Muscle of leg (tissue), 11 donors: ENCODE measurements around the gene STAB1. TPM values are rescaled to one million over a fixed set of nuclear protein-coding genes. Genes with fewer than 3 reads are reported as not detected.

Experiments
- DNase-seq: peaks from one replicate; pipeline ENCODE4 v3.0.0; 2013
- H3K27ac ChIP-seq: one replicate; pipeline ENCODE4 v1.5.1; 2013; ENCODE audit warnings: mild to moderate bottlenecking, low read length, control low read depth
- H3K27me3 ChIP-seq: one replicate; pipeline ENCODE4 v1.6.1; 2013; ENCODE audit warnings: low read length; ENCODE audit not compliant: control insufficient read depth, insufficient read depth
- H3K36me3 ChIP-seq: one replicate; pipeline ENCODE4 v1.6.1; 2013; ENCODE audit warnings: low read length; ENCODE audit not compliant: control insufficient read depth, insufficient read depth
- H3K4me1 ChIP-seq: one replicate; pipeline ENCODE4 v1.6.1; 2013; ENCODE audit warnings: low read length; ENCODE audit not compliant: control insufficient read depth, insufficient read depth
- H3K4me3 ChIP-seq: one replicate; pipeline ENCODE4 v1.5.1; 2013; ENCODE audit warnings: low read length, control low read depth
- H3K9me3 ChIP-seq: replicated peaks from 2 replicates; pipeline ENCODE4 v1.6.1; 2013; ENCODE audit warnings: low read depth, low read length; ENCODE audit not compliant: control insufficient read depth
- WGBS: methylation state at CpG from one replicate; pipeline ENCODE4 v1.1.5; 2013; ENCODE audit warnings: missing lambda C conversion rate; ENCODE audit not compliant: insufficient coverage; 5-methylcytosine and 5-hydroxymethylcytosine counted together
- polyA plus RNA-seq, 8 donors: library from polyadenylated mRNA; unstranded; fragments of 120-200 nt; gene quantifications; one replicate each; pipeline versions ENCODE4 v1.2.1 to v1.2.3, GENCODE V29; 2013; ENCODE audit warnings: inconsistent platforms in 1 of 8, low replicate concordance in 1 of 8; ENCODE audit not compliant: insufficient read length in 8 of 8, insufficient read depth in 1 of 8
- total RNA-seq: library from RNA; stranded (reverse); fragments of 120-200 nt; gene quantifications from one replicate; pipeline ENCODE4 v1.2.4, GENCODE V29; 2013

The STAB1 gene
- total and polyA plus RNA-seq, 9 donors, result 39.4 to 60.5 (median 53.1) TPM

DNA sequence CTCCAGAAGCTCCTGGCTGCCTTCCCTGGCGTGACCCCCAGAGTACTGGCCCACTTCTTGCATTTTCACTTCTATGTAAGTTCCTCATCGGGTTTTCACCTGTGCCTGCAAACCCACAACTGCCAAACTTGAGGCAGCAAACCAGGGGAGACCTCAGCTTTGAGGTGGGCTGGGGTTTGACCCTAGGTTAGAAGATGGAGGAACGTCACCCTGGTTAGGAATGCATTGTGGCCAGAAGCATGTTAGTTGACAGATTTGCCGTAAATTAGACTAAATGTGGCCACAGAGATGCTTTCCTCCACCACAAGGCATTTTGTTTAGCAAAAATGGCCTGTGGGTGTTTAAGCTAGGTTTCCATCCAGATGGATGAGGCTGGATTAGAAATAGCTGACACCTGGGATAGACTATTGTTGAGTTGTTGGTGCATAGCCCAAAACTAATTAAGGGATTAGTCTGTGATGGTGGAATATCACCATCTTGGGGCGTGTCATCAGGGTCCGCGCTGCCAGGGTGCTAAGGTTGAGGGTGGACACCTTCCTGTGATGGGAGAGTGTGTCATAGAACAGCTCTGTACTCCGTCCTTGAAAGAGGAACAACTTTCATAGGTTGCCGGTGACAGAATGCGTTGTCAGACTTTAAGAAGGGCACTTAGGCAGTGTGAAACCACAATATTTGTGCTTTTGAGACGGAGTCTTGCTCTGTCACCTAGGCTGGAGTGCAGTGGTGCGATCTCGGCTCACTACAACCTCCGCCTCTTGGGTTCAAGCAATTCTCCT lies 36.2 kb upstream of the STAB1 start:
- DNase-seq, result no peak
- peaks cover 40% of the 10 kb centered on the region for H3K36me3 ChIP-seq
- H3K9me3 ChIP-seq, result no peaks in the 10 kb centered on the region
- 99% methylated on average over 8 of the region's 14 CpGs for WGBS
- H3K4me1 ChIP-seq, result peaks cover 27% of the 10 kb centered on the region
- H3K4me3 ChIP-seq, result no peak overlapping the region
- H3K27ac ChIP-seq, result no peak overlapping the region
- H3K27me3 ChIP-seq, result no peaks in the 10 kb centered on the region

DNA sequence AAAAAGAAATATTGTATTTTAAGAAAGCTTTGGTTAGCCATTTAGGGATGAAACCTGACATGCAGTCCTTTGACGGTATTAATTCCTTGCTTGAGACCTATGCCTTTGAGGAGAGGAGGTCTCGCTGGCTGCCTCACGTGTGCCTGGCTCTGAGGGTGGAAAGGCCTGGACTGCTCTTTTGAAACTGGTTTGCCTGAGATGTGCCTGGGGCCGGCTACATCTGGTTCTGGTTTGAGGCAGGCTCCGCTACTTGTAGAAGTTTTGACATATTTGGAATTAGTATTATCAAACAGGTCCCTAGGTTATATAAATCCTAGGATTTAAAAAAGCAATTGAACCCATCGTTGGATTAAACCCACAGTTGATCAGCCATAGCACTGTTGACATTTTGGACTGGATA lies 33.3 kb upstream of the STAB1 start:
- Histone ChIP-seq H3K36me3 (peaks cover 49% of the 10 kb centered on the region), H3K27me3 (no peaks in the 10 kb centered on the region), H3K4me1 (peaks cover 7% of the 10 kb centered on the region), H3K27ac (no peak overlapping the region), H3K9me3 (no peaks in the 10 kb centered on the region), H3K4me3 (no peak overlapping the region)
- no peak for DNase-seq
- 44% methylated on average over 4 of the region's 6 CpGs for WGBS

DNA sequence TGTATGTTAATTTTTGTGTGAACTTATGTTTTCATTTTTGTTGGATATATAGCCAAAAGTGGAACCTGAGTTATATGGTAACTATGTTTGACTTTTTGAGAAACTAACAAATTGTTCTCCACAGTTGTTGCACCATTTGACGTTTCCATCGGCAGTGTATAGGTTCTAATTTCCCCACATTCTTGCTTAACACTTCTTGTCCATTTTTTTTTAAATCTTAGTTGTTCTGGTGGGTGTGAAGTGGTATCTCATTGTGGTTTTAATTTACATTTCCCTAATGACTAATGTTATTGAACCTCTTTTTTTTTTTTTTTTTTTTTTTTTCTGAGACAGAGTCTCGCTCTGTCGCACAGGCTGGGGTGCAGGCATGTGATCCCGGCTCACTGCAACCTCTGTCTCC lies 31.7 kb upstream of the STAB1 start:
- peaks cover 46% of the 10 kb centered on the region for H3K36me3 ChIP-seq
- no peak overlapping the region for H3K27ac ChIP-seq
- H3K27me3 ChIP-seq, result no peaks in the 10 kb centered on the region
- H3K4me1 ChIP-seq, result peaks cover 4% of the 10 kb centered on the region
- H3K4me3 ChIP-seq, result no peak overlapping the region
- H3K9me3 ChIP-seq, result no peaks in the 10 kb centered on the region
- 100% methylated on average over 3 of the region's 5 CpGs for WGBS
- DNase-seq, result no peak

DNA sequence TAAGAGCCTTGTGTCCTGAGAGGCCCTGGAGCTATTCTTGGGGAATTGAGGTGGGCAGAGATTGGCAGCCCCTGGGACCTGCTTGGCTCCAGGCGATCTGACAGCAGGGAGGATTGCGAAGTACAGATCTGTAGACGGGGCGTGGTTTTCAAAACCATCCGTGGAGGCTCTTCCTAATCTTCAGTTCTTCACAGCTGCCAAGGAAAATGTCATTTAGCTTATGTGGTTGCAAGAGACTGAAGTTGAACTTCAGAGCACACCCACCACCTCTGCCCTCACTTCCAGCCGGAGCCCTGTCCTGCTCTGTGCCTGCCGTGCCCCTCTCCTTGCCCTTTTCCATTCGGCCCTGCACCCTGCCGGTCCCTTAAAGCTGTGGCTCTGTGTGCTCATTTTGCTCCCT lies 26.8 kb upstream of the STAB1 start:
- H3K4me1 ChIP-seq, result peaks cover 8% of the 10 kb centered on the region
- no peaks in the 10 kb centered on the region for H3K9me3 ChIP-seq
- 65% methylated on average over 3 of the region's 9 CpGs for WGBS
- no peak overlapping the region for H3K27ac ChIP-seq
- H3K36me3 ChIP-seq, result peaks cover 49% of the 10 kb centered on the region
- no peak overlapping the region for H3K4me3 ChIP-seq
- DNase-seq, result no peak
- H3K27me3 ChIP-seq, result no peaks in the 10 kb centered on the region

DNA sequence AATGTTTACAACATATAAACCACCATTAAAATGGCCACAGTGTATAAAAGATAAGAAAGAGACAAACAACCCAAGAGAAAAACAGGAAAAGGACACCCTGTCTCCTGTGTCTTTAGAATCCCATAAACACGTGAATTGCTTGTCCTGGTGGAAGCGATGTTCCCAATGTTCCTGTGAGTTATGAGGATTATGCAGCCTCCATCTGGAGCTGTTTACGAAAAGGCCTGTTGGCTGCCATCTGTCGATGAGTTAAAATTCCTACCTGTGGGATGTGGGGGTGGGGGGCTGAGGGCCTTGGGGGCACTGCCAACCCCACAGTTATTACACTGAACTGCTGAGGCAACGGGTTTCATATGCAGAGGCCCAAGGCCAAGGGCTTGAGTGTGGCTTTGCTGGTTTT lies 26.1 kb upstream of the STAB1 start:
- no peak overlapping the region for H3K4me3 ChIP-seq
- H3K27me3 ChIP-seq, result no peaks in the 10 kb centered on the region
- peaks cover 55% of the 10 kb centered on the region for H3K36me3 ChIP-seq
- H3K9me3 ChIP-seq, result no peaks in the 10 kb centered on the region
- H3K27ac ChIP-seq, result no peak overlapping the region
- peaks cover 8% of the 10 kb centered on the region for H3K4me1 ChIP-seq
- no peak for DNase-seq
- 40% methylated on average over 3 of the region's 5 CpGs for WGBS

DNA sequence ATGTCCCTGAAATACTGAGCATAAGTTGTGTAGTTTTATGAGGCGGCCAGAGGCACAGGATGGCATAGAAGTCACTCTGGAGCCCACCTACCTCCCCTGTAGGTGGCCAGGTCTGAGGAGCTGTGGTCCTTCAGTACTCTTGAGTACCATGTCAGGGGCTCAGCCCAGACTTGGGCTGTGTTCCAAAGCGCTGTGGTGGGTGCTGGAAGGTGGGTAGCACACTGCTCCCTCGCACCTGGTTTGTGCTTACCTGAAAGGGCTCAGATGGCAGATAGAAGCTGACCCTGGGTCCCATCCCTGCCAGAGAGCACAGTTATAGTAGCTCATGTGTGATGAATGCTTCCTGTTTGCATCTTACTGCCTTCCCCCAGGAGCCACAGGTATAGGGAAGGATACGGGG lies 24.2 kb upstream of the STAB1 start:
- no peaks in the 10 kb centered on the region for H3K9me3 ChIP-seq
- peaks cover 8% of the 10 kb centered on the region for H3K4me1 ChIP-seq
- H3K27me3 ChIP-seq, result no peaks in the 10 kb centered on the region
- H3K4me3 ChIP-seq, result no peak overlapping the region
- WGBS, result 100% methylated on average over 3 of the region's 4 CpGs
- no peak overlapping the region for H3K27ac ChIP-seq
- H3K36me3 ChIP-seq, result peaks cover 64% of the 10 kb centered on the region
- no peak for DNase-seq

DNA sequence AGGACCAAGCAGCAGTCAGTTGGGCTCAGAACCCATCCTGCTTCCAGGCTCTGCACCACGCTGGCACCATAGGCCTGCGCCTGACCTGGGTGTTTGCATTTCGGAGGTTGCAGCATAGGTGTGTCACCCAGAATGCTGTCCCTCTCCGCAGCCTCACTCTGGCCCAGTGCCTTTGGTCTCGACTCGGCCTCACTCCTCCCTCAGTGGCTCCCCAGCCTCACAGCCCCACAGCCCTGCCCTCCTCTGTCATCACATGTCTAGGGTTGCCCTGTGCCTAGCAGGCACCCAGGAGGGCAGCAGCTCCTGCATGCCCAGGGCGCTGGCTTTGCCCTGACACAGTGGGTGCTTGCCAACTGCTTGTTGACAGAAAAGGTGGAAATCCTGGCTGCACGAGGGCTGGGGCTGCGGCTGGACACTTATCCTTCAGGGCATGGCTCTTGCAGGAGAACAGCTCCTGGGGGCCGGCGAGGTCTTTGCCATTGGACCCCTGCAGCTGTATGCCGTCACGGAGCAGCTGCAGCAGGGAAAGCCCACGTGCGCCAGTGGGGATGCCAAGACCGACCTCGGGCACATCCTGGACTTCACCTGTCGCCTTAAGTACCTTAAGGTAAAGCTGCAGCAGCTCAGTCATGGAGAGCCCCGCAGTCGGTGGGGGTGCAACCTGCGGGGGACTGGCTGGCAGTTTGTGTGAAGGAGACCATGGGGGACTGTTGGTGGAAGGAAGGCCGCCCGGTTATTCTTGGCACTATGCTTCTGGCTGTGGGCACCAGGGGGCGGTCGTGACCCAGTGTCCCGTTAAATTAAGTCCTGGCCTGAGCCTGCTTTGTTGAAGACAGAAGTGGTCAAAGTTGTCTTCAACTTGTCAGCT lies 23.5 kb upstream of the STAB1 start:
- H3K4me1 ChIP-seq, result peaks cover 8% of the 10 kb centered on the region

DNA sequence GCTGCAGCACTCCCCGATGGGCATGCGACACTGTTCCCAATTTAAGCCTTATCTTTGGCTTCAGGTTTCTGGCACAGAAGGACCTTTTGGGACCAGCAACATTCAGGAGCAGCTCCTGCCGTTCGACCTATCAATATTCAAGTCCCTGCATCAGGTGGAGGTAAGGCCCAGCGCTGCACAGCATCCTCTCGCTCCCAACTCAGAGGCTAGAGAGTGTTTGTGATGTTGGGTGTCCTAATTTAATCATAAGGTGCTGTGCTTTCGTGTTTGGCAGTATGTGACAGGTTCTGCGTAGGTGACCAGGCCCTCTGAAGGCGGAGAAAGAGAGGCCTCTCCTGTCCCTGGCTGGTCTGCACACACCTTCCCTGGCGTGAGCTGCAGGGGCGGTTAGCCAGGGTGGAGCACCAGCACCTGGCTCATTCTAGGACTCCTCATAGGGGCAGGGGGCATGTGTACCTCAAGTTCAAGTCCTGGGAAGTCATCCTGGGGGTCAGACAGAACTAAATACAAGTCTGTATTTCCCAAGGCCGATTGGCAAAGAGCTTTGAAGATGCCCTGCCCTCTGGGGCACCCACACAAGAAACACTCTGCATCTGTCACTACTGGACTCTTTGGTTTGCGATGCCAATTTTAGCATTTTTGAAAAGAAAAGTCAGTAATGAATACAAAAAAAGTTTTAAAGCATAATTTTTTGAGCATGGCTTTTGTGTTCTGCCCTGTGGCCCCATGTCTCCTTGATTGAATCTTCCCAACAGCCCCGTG lies 22.7 kb upstream of the STAB1 start:
- no peak overlapping the region for H3K27ac ChIP-seq
- no peak for DNase-seq

More for the DNA sequence above, 23.5 kb upstream of the STAB1 start:
- H3K27me3 ChIP-seq, result no peaks in the 10 kb centered on the region
- H3K9me3 ChIP-seq, result no peaks in the 10 kb centered on the region
- peak; percentile 58 for DNase-seq
- peaks cover 70% of the 10 kb centered on the region for H3K36me3 ChIP-seq
- 69% methylated on average over 24 of the region's 26 CpGs for WGBS
- no peak overlapping the region for H3K4me3 ChIP-seq
- H3K27ac ChIP-seq, result no peak overlapping the region

DNA sequence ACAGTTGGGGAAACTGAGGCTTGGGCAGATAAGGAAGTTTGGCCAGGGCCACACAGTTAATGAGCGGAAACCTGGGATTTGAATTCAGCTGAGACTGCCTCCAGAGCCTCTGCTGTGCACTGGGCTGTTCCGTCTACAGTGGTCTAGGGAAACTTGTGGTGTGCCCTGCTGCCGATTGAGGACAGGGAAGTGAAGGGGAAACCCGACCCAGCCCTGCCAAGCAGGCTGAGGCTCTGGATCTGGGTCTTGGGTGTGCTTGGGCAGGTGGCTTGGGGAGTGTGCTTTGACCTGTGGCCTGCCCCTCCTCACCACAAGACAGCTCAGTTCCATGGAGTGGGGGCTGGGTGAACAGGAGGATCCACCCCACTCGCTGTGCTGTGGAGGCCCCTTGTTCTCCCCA lies 22.1 kb upstream of the STAB1 start:
- WGBS, result 97% methylated on average over 4 of the region's 5 CpGs
- Histone ChIP-seq H3K9me3 (no peaks in the 10 kb centered on the region), H3K27ac (no peak overlapping the region), H3K4me3 (no peak overlapping the region), H3K36me3 (peaks cover 76% of the 10 kb centered on the region), H3K27me3 (no peaks in the 10 kb centered on the region), H3K4me1 (peaks cover 8% of the 10 kb centered on the region)
- DNase-seq, result no peak

More for the DNA sequence above, 22.7 kb upstream of the STAB1 start:
- no peaks in the 10 kb centered on the region for H3K9me3 ChIP-seq
- 76% methylated on average over 12 of the region's 14 CpGs for WGBS
- peaks cover 8% of the 10 kb centered on the region for H3K4me1 ChIP-seq
- no peaks in the 10 kb centered on the region for H3K27me3 ChIP-seq
- H3K36me3 ChIP-seq, result peaks cover 73% of the 10 kb centered on the region
- no peak overlapping the region for H3K4me3 ChIP-seq
